Thyroid gland (tissue), 4 donors: ENCODE data around the gene KRTAP10-7.

Experiments used
- CTCF ChIP-seq, 6 experiments: fragments of 200-600 bp in 3 of 6; fragments of 450-650 bp in 3 of 6; sonication (generic) in 3 of 6; IDR thresholded peaks; one replicate each; pipeline ENCODE4 v1.5.1; 2016 to 2019; ENCODE audit warnings: antibody characterized with exemption in 6 of 6, mild to moderate bottlenecking in 2 of 6, inconsistent platforms in 1 of 6, moderate library complexity in 1 of 6
- POLR2A ChIP-seq, 2 donors: fragments of 450-650 bp; IDR thresholded peaks; one replicate each; pipeline ENCODE4 v1.6.1; 2017; ENCODE audit warnings: antibody characterized with exemption in 2 of 2, mild to moderate bottlenecking in 2 of 2, moderate library complexity in 1 of 2

DNA sequence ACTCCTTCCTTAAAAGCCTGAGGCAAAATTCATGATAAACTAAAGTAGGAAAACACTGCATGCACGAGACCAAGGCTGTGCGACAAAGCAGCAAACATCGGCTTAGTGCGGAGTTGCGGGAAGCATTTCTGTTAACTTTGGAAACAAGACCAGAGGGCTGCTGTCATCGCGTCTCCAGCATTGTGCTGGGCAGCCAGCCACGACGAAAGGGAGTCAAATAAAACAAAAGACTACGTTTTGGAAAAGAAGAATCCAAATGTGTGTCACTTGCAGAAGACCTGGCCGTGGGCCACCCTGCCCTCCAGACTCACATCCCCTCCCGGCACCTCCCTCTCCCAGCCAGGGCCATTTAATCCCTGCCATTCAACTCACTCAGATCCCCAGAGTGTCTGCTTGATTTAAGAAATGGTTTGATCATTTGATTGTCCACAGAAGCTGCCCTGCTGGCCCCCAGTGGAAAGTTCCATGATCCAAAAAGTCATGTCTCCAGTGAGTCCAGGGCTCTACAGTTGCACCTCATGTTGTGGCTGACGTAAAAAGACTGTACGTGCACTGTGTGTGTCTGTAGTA, 43.4 kb downstream of the KRTAP10-7 start:
- no peak for TF ChIP-seq CTCF (IDR thresholded peaks at IDR 0.05)
- no peak for TF ChIP-seq POLR2A (IDR thresholded peaks at IDR 0.05)
